Liver (tissue), 3 donors: Measurements from ENCODE around the gene RNASEH2A.

ENCODE experiments used
- FOXA1 ChIP-seq: IDR thresholded peaks from 2 replicates; pipeline ENCODE4 v1.6.1; 2016; ENCODE audit warnings: antibody characterized with exemption
- RAD21 ChIP-seq, 2 donors: IDR thresholded peaks; 2 replicates each; pipeline ENCODE4 v1.6.1; 2016; ENCODE audit warnings: antibody characterized with exemption in 2 of 2, mild to moderate bottlenecking in 2 of 2
- SP1 ChIP-seq: IDR thresholded peaks from 2 replicates; pipeline ENCODE4 v1.6.1; 2018; ENCODE audit warnings: antibody characterized with exemption, mild to moderate bottlenecking
- TAF1 ChIP-seq: conservative IDR thresholded peaks from 2 replicates; pipeline ENCODE4 v1.6.1; 2016; ENCODE audit warnings: antibody characterized with exemption, mild to moderate bottlenecking
- YY1 ChIP-seq: IDR thresholded peaks from 2 replicates; pipeline ENCODE4 v1.6.1; 2016; ENCODE audit warnings: antibody characterized with exemption, mild to moderate bottlenecking
- TF ChIP-seq, protein P1 (sequence below): IDR thresholded peaks from 2 replicates; pipeline ENCODE4 v1.6.1; 2016; ENCODE audit warnings: antibody characterized with exemption
- TF ChIP-seq, protein P2 (sequence below): fragments of 150-350 bp; IDR thresholded peaks from 2 replicates; pipeline ENCODE4 v1.5.1; 2017; ENCODE audit warnings: improper control_type of control experiment, low read depth, low read length; ENCODE audit not compliant: missing input control
- TF ChIP-seq, protein P3 (sequence below): IDR thresholded peaks from 2 replicates; pipeline ENCODE4 v1.6.1; 2016; ENCODE audit warnings: antibody characterized with exemption
- TF ChIP-seq, protein P4 (sequence below): IDR thresholded peaks from 2 replicates; pipeline ENCODE4 v1.6.1; 2016; ENCODE audit warnings: antibody characterized with exemption, mild to moderate bottlenecking
- TF ChIP-seq, protein P5 (sequence below): IDR thresholded peaks from 2 replicates; pipeline ENCODE4 v1.6.1; 2016; ENCODE audit warnings: antibody characterized with exemption
- donor health status: healthy.
- donor health status: healthy.

DNA sequence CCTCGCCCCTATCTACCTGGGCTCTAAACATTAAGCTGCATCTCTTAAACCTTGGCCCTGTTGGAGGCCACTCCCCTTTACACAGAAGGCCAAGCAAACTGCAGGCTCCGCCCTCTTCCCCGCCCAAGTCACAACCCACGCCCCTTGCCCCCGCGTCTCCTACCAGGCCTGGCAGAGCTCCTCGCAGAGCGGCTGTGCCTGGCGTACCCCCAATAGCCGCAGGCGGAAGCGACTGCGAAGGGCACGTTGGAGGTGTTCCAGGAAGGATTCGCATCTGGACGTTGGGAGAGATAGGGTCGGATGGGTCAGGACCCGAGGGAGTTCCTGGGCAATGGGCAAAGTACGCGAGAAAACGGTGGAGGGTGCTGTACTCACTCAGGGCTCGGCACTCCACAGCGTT, 22.1 kb downstream of the RNASEH2A start:
- TF ChIP-seq, protein P1, sequence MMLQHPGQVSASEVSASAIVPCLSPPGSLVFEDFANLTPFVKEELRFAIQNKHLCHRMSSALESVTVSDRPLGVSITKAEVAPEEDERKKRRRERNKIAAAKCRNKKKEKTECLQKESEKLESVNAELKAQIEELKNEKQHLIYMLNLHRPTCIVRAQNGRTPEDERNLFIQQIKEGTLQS = no peak
- TF ChIP-seq RAD21 (IDR thresholded peaks at IDR 0.05) = no peak
- TF ChIP-seq, protein P2, sequence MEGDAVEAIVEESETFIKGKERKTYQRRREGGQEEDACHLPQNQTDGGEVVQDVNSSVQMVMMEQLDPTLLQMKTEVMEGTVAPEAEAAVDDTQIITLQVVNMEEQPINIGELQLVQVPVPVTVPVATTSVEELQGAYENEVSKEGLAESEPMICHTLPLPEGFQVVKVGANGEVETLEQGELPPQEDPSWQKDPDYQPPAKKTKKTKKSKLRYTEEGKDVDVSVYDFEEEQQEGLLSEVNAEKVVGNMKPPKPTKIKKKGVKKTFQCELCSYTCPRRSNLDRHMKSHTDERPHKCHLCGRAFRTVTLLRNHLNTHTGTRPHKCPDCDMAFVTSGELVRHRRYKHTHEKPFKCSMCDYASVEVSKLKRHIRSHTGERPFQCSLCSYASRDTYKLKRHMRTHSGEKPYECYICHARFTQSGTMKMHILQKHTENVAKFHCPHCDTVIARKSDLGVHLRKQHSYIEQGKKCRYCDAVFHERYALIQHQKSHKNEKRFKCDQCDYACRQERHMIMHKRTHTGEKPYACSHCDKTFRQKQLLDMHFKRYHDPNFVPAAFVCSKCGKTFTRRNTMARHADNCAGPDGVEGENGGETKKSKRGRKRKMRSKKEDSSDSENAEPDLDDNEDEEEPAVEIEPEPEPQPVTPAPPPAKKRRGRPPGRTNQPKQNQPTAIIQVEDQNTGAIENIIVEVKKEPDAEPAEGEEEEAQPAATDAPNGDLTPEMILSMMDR = no peak
- no peak for TF ChIP-seq YY1
- TF ChIP-seq TAF1 = no peak
- TF ChIP-seq, protein P3, sequence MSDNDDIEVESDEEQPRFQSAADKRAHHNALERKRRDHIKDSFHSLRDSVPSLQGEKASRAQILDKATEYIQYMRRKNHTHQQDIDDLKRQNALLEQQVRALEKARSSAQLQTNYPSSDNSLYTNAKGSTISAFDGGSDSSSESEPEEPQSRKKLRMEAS = no peak
- TF ChIP-seq, protein P4, sequence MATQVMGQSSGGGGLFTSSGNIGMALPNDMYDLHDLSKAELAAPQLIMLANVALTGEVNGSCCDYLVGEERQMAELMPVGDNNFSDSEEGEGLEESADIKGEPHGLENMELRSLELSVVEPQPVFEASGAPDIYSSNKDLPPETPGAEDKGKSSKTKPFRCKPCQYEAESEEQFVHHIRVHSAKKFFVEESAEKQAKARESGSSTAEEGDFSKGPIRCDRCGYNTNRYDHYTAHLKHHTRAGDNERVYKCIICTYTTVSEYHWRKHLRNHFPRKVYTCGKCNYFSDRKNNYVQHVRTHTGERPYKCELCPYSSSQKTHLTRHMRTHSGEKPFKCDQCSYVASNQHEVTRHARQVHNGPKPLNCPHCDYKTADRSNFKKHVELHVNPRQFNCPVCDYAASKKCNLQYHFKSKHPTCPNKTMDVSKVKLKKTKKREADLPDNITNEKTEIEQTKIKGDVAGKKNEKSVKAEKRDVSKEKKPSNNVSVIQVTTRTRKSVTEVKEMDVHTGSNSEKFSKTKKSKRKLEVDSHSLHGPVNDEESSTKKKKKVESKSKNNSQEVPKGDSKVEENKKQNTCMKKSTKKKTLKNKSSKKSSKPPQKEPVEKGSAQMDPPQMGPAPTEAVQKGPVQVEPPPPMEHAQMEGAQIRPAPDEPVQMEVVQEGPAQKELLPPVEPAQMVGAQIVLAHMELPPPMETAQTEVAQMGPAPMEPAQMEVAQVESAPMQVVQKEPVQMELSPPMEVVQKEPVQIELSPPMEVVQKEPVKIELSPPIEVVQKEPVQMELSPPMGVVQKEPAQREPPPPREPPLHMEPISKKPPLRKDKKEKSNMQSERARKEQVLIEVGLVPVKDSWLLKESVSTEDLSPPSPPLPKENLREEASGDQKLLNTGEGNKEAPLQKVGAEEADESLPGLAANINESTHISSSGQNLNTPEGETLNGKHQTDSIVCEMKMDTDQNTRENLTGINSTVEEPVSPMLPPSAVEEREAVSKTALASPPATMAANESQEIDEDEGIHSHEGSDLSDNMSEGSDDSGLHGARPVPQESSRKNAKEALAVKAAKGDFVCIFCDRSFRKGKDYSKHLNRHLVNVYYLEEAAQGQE = no peak
- no peak for TF ChIP-seq FOXA1
- TF ChIP-seq, protein P5, sequence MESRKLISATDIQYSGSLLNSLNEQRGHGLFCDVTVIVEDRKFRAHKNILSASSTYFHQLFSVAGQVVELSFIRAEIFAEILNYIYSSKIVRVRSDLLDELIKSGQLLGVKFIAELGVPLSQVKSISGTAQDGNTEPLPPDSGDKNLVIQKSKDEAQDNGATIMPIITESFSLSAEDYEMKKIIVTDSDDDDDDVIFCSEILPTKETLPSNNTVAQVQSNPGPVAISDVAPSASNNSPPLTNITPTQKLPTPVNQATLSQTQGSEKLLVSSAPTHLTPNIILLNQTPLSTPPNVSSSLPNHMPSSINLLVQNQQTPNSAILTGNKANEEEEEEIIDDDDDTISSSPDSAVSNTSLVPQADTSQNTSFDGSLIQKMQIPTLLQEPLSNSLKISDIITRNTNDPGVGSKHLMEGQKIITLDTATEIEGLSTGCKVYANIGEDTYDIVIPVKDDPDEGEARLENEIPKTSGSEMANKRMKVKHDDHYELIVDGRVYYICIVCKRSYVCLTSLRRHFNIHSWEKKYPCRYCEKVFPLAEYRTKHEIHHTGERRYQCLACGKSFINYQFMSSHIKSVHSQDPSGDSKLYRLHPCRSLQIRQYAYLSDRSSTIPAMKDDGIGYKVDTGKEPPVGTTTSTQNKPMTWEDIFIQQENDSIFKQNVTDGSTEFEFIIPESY = no peak
- TF ChIP-seq SP1 = no peak
